Right cardiac atrium (tissue), 5 donors: ENCODE data around the gene MTX1. TPM values are rescaled to one million over a fixed set of nuclear protein-coding genes. Genes with fewer than 3 reads are reported as not detected.
"Not testable (repeated sequence)": the region's sequence is repeated elsewhere in the genome, so short reads cannot be mapped to it uniquely, and the experiment has no call there.

ENCODE experiments used
- ATAC-seq, 2 donors: fragments of 200-7000 bp; cut with Tn5 transposase; one replicate each; pipeline versions ENCODE4 v1.8.0 to v1.9.1; 2020; ENCODE audit warnings: moderate library complexity in 2 of 2, mild to moderate bottlenecking in 1 of 2
- DNase-seq, 3 donors: peaks; one replicate each; pipeline ENCODE4 v3.0.0-alpha.2; 2020
- H3K27ac ChIP-seq: one replicate; pipeline ENCODE4 v1.5.1; 2013; ENCODE audit warnings: mild to moderate bottlenecking, low read length, control low read depth, moderate library complexity
- H3K27me3 ChIP-seq: one replicate; pipeline ENCODE4 v1.6.1; 2013; ENCODE audit not compliant: control insufficient read depth, insufficient read depth
- H3K4me1 ChIP-seq: one replicate; pipeline ENCODE4 v1.6.1; 2013; ENCODE audit warnings: low read length; ENCODE audit not compliant: control insufficient read depth, insufficient read depth
- H3K4me3 ChIP-seq: one replicate; pipeline ENCODE4 v1.5.1; 2013; ENCODE audit warnings: low read length, control low read depth
- H3K9me3 ChIP-seq: one replicate; pipeline ENCODE4 v1.6.1; 2013; ENCODE audit warnings: low read length; ENCODE audit not compliant: control insufficient read depth
- WGBS: extraction: QIAGEN DNeasy Blood & Tissue Kit; methylation state at CpG from one replicate; pipeline ENCODE4 v1.1.7; 2013; 5-methylcytosine and 5-hydroxymethylcytosine counted together
- intact Hi-C, 4 donors: fragments of 100-400 bp; cut with DNase I; formaldehyde crosslinking; loops; one replicate each; pipeline versions ENCODE4 v1.11.0 to v1.14.0; 2022 to 2023
- long read RNA-seq, 4 donors: library from polyadenylated mRNA; unstranded; transcript quantifications; one replicate each; pipeline ENCODE4 v2.0.0, GENCODE V29; 2020 to 2021
- polyA plus RNA-seq: library from polyadenylated mRNA; stranded (reverse); fragments of 200-250 nt; gene quantifications from one replicate; pipeline ENCODE4 v1.2.3, GENCODE V29; 2013
- total RNA-seq, 4 donors: library from RNA; stranded (reverse); fragmentation: NEBNext Ultra II Directional; extraction: Animal tissue kit (Norgen Biotek cat#: 25700); gene quantifications; one replicate each; pipeline ENCODE4 v1.2.1, GENCODE V29; 2021
- donor health status: healthy with polysubstance abuse.
- donor health status: DM: no; HTN: yes; CAD: no.
- donor health status: DM: no; HTN: no; CAD: no.
- donor health status: DM: no; HTN: yes; CAD: no; lungs with severe emphysema.
- donor health status: DM: yes; HTN: yes; CAD: no.

MTX1 gene
- 10 to 100 TPM; 20.1 to 24.3 (median 21.1) TPM for total RNA-seq
- 31.9 TPM for polyA plus RNA-seq
- long read RNA-seq, donor 1, transcript MTX1-202 (8 exons, 1,632 nt) = major isoform, 26 of 33 reads
- long read RNA-seq, donor 1, partial matches to known transcripts = 0 of 33 reads
- long read RNA-seq, donor 1, other reads (novel, unspliced or antisense) = 1 of 33 reads
- long read RNA-seq, donor 2, transcript MTX1-202 (8 exons, 1,632 nt) = major isoform, 11 of 16 reads
- long read RNA-seq, donor 2, partial matches to known transcripts = 1 of 16 reads
- long read RNA-seq, donor 2, other reads (novel, unspliced or antisense) = 3 of 16 reads
- long read RNA-seq, donor 3, transcript MTX1-202 (8 exons, 1,632 nt) = major isoform, 19 of 29 reads
- long read RNA-seq, donor 3, transcript MTX1-204 (7 exons, 2,579 nt) = minor isoform, 6 of 29 reads
- long read RNA-seq, donor 3, partial matches to known transcripts = 1 of 29 reads
- long read RNA-seq, donor 3, other reads (novel, unspliced or antisense) = 2 of 29 reads
- long read RNA-seq, donor 4, transcript MTX1-202 (8 exons, 1,632 nt) = major isoform, 14 of 15 reads
- long read RNA-seq, donor 4, partial matches to known transcripts = 0 of 15 reads
- long read RNA-seq, donor 4, other reads (novel, unspliced or antisense) = 1 of 15 reads

DNA sequence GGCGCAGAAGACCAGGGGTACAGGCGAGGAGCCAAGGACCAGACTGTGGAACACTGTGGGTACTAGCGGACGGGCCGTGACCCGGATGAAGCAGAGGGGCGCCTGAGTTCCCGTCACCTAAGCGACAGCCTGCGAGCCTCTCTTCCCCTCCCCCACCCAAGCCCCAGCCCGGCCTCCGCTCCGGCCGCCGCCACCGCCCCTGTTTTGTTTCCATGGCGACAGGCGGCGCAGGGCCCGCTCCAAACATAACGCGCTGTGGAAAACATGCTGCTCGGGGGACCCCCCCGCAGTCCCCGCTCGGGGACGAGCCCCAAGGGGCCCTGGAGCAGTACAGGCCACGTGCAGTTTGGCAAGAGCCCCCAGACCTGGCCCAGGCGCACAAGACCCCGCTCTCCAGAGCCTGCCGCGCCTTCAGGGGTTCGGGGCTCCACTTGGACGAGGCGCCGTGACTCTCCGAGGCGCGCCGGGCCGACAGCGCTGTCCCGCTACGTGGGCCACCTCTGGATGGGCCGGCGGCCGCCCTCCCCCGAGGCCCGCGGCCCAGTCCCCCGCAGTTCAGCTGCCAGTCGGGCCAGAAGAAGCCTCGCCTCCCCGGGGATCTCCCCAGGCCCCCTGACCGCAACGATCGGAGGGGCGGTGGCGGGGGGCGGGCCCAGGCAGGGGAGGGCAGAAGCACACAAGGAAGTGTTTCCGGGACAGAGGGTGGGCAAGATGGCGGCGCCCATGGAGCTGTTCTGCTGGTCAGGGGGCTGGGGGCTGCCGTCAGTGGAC is at the start of gene MTX1:
Gene MTX1, plus strand, starts transcription at position 155 of the 771 bp plus-strand sequence. Its CDS starts 110 bp downstream, at position 265.
- WGBS = under 1% methylated on average over 64 of the region's 64 CpGs
- H3K27ac ChIP-seq = peak within 1 kb of the TSS; percentile 100
- intact Hi-C loops = no loop called here
- peak; percentile 96 to 98 (median 98) for DNase-seq
- peaks cover 5% of the 10 kb centered on the region for H3K4me1 ChIP-seq
- no peaks in the 10 kb centered on the region for H3K27me3 ChIP-seq
- peak within 1 kb of the TSS; percentile 88 for H3K4me3 ChIP-seq
- H3K9me3 ChIP-seq = no peaks in the 10 kb centered on the region
- peak; percentile 85 to 87 for ATAC-seq

- DNase-seq (no peak), ATAC-seq (no peak)
- H3K27ac ChIP-seq = no peak overlapping the region
- H3K27me3 ChIP-seq = no peaks in the 10 kb centered on the region
- no peak overlapping the region for H3K4me3 ChIP-seq
- no peaks in the 10 kb centered on the region for H3K4me1 ChIP-seq
- intact Hi-C loops = no loop called here
- H3K9me3 ChIP-seq = no peaks in the 10 kb centered on the region
- 85% methylated on average over 1 of the region's 1 CpG for WGBS
Observed at GRCh38 chr1:155158991-155159390, 49.5 kb upstream of the MTX1 start.

DNA sequence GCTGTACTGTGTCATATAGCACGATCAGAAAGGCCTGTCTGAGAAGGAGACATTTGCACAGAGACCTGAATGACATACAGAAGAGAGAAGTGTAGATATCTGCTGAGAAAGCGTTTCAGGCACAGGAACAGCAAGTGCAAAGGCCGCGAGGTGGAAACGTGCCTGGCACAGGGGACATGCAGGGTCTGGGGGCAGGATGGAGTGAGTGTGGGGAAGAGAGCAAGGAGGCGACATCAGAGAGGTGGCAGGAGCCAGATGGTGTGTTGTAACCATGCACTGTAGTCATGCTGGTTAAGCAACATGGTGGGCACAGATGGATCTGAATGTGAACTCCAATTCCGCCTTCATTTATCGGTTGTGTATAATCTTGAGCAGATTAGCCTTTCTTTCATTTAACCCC is 48.4 kb upstream of the MTX1 start:
- 76% methylated on average over 8 of the region's 8 CpGs for WGBS
- no peak overlapping the region for H3K27ac ChIP-seq
- no peak for ATAC-seq
- H3K27me3 ChIP-seq = no peaks in the 10 kb centered on the region
- H3K9me3 ChIP-seq = no peaks in the 10 kb centered on the region
- H3K4me3 ChIP-seq = no peak overlapping the region
- intact Hi-C loops = no loop called here
- DNase-seq = no peak
- H3K4me1 ChIP-seq = no peaks in the 10 kb centered on the region

GRCh38 chr1:155162631-155163030 is 45.9 kb upstream of the MTX1 start:
- intact Hi-C loops, H3K9me3 ChIP-seq, ATAC-seq, H3K27me3 ChIP-seq, H3K4me1 ChIP-seq, H3K27ac ChIP-seq, DNase-seq, H3K4me3 ChIP-seq: not testable (repeated sequence)
- 95% methylated on average over 6 of the region's 6 CpGs for whole genome bisulfite sequencing

- ATAC-seq, H3K4me1 ChIP-seq, H3K9me3 ChIP-seq, DNase-seq, H3K27me3 ChIP-seq, H3K4me3 ChIP-seq, H3K27ac ChIP-seq, intact Hi-C loops: not testable (repeated sequence)
- 97% methylated on average over 4 of the region's 4 CpGs for WGBS
Observed at GRCh38 chr1:155163785-155164184, 44.7 kb upstream of the MTX1 start.

DNA sequence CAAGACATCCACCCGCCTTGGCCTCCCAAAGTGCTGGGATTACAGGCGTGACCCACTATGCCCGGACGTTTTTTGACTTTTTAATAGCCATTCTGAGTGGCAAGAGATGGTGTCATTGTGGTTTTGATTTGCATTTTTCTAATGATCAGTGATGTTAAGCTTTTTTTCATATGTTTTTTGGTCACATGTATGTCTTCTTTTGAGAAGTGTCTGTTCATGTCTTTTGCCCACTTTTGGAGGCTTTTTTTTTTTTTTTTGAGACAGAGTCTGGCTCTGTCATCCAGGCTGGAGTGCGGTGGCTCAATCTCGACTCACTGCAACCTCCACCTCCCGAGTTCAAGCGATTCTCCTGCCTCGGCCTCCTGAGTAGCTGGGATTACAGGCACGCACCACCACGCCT is 43.9 kb upstream of the MTX1 start:
- not testable (repeated sequence) for H3K9me3 ChIP-seq, H3K4me3 ChIP-seq, DNase-seq, ATAC-seq, H3K27me3 ChIP-seq, H3K27ac ChIP-seq, H3K4me1 ChIP-seq
- intact Hi-C loops = loop anchor here in 2 of 4 donors (5.0 kb wide), 2 partner anchors 37 to 72 kb away; partner anchors contain the start of gene EFNA1 (in 1 of the 2)
- whole genome bisulfite sequencing = 96% methylated on average over 11 of the region's 11 CpGs

GRCh38 chr1:155166051-155166470 is 42.4 kb upstream of the MTX1 start:
- Histone ChIP-seq H3K4me1 (peaks cover 2% of the 10 kb centered on the region), H3K4me3 (no peak overlapping the region), H3K9me3 (no peaks in the 10 kb centered on the region), H3K27me3 (no peaks in the 10 kb centered on the region), H3K27ac (peak overlapping the region; percentile 78)
- peak in 1 of 2 donors; percentile 5 for ATAC-seq
- DNase-seq = peak in 1 of 3 donors; percentile 68
- 36% methylated on average over 8 of the region's 8 CpGs for WGBS
- intact Hi-C loops = loop anchor here in 3 of 4 donors (2.0 to 5.0 kb wide), 3 partner anchors 39 to 75 kb away; partner anchors contain the start of gene EFNA1 (in 1 of the 3)

DNA sequence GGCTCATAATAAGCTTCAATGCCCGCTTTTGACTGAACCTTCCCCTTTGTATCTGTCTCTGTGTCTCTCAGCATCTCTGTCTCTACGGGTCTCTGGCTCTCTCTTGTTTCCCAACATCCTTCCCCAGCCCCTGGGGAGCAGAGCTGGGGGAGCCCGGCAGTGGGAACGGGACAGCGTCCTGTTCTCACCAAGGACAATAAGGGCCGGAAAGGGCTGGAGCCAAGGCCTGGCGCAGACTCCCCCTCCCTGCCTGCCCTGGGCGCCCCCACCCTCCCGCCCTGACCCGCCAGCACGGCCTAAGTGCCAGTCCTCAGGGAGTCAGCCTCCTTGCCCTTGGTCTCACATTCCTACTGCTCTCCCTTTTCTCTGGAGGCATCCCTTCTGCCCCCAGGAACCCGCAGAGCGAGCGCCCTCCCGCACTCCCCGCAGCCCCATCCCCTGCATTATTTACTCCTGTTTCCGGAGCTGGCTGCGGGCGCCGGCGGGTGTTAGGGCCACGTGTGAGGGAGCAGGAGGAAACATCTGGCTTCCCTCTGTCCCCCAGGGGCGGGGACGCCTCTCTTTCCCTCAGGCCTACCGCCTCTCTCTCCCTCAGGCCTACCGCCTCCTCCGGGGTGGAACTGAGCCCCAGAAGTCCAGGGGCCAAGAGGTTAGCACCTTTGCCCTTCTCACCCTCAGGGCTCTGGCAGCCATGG is 41.9 kb upstream of the MTX1 start:
- peak; percentile 77 to 89 (median 87) for DNase-seq
- Histone ChIP-seq H3K4me1 (peaks cover 2% of the 10 kb centered on the region), H3K4me3 (no peak overlapping the region), H3K27me3 (no peaks in the 10 kb centered on the region), H3K9me3 (no peaks in the 10 kb centered on the region), H3K27ac (peak overlapping the region; percentile 78)
- intact Hi-C loops = loop anchor here in 3 of 4 donors (2.0 to 5.0 kb wide), 3 partner anchors 39 to 76 kb away; partner anchors contain the start of gene EFNA1 (in 1 of the 3)
- peak; percentile 76 to 85 for ATAC-seq
- WGBS = 22% methylated on average over 27 of the region's 27 CpGs

GRCh38 chr1:155167166-155168104 is 41.1 kb upstream of the MTX1 start:
- no peak overlapping the region for H3K4me3 ChIP-seq
- no peaks in the 10 kb centered on the region for H3K9me3 ChIP-seq
- 5% methylated on average over 28 of the region's 28 CpGs for WGBS
- H3K27ac ChIP-seq = peak overlapping the region; percentile 80
- intact Hi-C loops = loop anchor here (2.0 to 5.0 kb wide), 4 partner anchors 40 to 77 kb away; partner anchors contain the start of gene EFNA1 (in 1 of the 4)
- H3K27me3 ChIP-seq = no peaks in the 10 kb centered on the region
- DNase-seq (peak; percentile 92 to 95 (median 94)), ATAC-seq (peak; percentile 77 to 79)
- peaks cover 2% of the 10 kb centered on the region for H3K4me1 ChIP-seq
